ENCODE results near the gene TTLL10.
"Not testable (repeated sequence)": the region's sequence is repeated elsewhere in the genome, so short reads cannot be mapped to it uniquely, and the experiment has no call there.

TTLL10 gene

DNA sequence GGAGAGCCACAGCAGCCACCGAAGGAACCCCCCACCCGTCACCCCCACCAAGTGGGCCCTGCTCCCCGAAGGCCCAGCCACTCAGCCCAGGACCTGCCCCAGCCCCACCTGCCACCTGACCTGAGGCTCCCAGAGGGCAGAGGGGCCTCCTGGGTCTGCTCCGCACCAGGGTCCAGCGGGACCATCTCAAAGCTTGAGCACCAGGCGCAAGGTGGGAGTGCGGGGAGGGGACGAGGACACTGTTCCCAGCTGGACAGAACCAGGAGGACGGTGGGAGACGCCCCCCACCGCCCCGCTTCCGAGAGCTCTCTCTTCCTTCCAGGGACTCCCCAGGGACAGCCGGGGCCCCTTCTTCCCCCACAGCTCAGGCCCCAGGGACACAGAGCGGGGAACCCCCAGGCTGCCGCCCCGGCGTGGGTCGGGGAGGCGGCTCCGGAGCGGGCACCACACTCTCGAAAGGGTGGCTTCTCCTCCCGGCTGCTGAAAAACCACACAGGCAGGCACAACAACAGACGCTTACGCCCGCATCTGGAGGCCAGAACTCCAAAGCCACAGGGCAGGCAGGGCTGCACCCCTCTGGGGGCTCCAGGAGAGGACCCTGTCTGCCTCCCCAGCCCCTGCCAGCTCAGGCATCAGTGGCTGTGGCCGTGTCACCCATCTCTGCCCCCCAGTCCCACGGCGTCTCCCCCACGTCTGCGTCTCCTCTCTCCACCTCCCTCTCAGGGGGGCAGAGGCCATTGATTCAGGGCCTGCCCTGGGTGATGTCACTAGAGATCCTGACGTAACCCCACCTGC is 1.9 kb upstream of the TTLL10 start:
- no peak for DNase-seq

DNA sequence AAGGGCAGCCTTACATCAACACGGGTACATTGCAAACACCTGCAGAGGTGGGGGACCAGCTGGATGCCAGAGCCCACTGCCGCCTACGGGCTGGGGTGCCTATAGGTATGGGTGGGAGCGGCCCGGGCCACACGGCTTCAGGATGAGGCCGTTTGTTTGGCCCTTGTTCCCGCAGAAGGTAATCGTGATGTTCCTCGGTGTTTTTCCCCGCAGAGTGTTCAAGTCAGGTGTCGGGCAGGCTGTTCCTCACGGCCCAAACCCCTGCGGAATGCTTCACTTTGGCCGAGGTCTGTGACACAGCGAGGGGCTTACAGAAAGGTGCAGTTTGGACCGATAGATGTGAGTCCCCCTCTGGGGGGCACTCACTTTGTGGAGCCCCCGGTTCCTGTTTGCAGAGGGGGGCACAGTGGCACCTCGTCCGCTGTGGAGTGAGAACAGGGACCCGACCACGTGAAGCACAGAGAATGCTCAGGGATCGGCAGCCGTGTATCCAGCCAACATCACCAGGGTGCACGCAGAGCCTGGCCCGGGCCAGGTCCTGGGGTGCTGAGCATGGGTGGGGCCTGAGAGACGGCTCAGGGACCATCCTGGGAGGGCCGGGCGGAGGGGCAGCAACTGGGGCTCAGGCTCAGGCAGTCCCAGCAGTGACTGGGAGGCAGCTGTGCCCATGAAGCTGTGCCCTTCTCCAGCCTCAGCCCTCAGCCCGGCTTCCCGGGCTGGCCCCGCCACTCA is 453 bp upstream of the TTLL10 start:
- no peak for DNase-seq

DNA sequence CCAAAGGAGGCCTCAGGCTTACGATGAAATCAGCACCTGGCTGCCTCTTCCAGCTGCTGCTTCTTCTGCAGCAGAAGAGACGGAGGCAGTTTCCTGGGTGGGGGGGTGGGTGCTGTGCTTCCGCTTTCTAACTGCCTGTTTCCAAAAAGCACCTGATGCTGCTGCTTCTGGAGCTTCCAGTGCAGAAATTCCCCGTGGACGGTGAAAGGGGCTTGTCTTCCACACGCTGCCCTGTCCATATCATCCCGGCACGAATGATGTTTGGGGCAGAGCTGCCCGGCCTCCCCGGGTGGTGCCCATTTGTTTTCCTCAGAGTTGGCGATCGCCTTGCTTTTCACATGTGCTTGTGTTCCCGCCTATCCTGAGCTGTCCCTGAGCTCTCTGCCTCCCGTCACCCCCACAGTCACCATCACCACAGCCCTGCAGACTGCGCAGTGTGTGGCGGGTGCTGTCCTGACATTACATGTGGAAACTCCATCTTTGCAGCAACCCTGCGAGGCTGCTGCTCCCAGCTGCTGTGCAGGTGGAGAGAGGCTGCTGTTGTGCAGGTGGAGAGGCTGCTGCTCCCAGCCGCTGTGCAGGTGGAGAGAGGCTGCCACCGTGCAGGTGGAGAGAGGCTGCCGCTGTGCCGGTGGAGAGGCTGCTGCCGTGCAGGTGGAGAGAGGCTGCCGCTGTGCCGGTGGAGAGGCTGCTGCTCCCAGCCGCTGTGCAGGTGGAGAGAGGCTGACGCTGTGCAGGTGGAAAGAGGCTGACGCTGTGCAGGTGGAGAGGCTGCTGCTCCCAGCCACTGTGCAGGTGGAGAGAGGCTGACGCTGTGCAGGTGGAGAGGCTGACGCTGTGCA is 1.8 kb downstream of the TTLL10 start:
- no peak for DNase-seq

DNA sequence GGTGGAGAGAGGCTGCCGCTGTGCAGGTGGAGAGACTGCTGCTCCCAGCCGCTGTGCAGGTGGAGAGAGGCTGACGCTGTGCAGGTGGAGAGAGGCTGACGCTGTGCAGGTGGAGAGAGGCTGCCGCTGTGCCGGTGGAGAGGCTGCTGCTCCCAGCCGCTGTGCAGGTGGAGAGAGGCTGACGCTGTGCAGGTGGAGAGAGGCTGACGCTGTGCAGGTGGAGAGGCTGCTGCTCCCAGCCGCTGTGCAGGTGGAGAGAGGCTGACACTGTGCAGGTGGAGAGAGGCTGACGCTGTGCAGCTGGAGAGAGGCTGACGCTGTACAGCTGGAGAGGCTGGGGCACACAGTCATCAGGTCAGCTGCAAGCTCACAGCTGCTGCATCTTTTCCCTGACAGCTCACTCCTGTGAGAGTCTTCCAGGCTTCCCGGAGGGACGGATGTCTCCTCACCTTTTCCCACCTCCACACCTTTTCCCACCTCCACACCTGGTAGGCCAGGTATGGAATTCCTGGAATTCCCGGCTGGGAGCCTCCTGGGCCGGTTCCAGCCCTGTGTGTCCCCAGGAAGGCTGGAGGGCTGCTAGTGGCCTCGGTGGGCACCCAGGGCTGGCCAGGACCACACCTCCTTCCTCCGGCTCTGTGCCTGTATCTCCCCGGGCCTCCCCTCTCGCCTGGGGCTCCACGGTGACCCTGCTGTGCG is 2.5 kb downstream of the TTLL10 start:
- DNase-seq: not testable (repeated sequence)

DNA sequence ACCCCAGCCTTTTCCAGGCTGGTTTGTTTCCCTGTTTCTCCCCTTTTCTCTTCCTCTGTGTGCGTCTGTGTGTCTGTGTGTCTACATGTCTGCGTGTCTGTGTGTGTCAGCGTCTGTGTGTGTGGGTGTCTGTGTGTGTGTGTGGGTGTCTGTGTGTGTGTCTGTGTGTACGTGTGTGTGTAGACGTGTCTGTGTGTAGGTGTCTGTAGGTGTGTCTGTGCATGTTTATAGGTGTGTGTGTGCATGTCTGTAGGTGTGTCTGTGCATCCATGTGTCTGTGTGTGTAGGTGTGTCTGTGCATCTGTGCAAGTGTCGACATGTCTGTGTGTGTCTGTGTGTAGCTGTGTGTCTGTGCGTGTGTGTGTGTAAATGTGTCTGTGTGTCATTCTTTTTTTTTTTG is 3.3 kb downstream of the TTLL10 start:
- no peak for DNase-seq

DNA sequence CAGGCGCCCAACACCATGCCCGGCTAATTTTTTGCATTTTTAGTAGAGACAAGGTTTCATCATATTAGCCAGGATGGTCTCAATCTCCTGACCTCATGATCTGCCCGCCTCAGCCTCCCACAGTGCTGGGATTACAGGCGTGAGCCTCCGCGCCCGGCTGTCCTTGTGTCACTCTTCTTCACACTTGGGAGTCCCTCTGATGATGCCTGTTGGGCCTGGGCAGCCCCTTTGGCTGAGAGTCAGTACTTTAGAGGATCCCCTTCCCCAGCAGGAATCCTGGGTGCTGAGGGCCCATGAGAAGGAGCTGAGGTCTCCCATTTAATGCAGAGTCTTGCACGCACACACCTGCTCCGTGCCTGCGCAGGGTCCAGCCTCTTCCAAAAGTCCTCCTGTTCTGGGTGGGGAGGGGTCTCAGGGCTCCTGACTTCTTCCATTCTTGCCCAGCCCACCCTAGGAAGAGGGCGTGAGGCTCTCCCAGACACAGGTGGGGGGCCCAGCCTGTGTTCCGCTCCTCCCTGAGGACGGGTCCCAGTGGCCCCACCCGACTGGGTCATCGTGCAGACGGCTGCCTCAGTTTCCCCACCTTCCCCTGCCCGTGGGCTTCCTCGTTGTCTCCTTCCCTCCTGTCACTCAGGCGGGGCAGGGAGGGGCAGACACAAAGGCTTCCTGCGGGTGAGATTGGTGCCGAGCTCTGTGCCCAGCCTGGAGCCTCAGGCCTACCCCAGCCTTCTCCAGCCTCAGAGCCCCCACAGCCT is 3.9 kb downstream of the TTLL10 start:
- DNase-seq: no peak

DNA sequence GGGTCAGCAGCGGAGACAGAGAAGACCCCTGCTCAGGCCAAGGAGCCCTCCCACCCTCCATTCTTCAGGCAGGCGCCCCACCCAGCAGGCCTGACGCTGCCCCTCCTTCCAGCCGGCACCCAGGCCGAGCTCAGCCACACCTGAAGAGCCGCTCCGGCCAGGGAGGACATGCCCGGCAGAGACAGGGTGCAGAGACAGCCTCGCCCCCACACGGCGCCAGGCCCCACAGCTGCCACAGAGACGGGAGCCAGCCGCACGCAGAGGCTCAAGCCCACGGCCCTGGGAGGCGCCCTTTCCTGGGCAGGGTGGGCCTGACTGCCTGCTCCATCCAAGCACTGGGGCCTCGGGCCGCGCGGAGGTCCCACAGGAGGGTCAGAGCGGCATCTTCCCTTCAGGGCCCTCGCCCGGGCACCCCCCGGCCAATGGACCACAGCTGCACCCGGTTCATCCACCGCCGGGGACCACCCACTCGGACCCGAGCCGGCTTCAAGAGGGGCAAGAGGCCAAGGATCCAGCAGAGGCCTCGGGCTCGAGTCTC is 5.2 kb downstream of the TTLL10 start:
- DNase-seq: no peak

DNA sequence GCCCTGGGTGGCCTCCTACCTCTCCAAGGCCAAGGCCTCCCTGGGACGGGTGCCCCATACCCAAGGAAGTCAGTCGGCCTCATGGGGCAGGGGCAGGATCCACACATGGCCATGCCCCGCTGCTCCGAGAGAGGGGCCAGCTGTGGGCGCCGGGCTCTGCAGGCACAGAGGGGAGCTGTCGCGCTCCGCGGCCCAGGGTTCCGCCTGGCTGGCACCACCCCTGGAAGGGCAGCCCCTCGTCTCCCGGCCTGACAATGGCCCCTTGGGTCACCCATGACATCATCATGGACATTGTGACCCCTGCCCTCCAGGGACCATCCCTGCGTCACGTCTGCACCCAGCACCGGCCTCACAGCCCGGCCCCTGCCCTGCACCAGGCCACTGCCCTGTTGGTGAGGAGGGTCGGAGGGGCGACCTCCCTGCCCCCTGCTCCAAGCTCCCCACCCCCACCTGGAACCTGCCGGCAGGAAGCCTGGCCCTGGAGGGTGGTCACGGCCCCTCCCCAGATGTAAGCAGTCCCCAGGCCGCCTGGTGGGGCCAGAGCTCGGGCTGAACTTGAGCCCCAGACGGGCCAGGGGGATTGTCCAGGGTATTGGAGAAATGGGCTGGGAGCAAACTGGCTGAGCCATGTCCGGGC is 5.8 kb downstream of the TTLL10 start:
- no peak for DNase-seq

DNA sequence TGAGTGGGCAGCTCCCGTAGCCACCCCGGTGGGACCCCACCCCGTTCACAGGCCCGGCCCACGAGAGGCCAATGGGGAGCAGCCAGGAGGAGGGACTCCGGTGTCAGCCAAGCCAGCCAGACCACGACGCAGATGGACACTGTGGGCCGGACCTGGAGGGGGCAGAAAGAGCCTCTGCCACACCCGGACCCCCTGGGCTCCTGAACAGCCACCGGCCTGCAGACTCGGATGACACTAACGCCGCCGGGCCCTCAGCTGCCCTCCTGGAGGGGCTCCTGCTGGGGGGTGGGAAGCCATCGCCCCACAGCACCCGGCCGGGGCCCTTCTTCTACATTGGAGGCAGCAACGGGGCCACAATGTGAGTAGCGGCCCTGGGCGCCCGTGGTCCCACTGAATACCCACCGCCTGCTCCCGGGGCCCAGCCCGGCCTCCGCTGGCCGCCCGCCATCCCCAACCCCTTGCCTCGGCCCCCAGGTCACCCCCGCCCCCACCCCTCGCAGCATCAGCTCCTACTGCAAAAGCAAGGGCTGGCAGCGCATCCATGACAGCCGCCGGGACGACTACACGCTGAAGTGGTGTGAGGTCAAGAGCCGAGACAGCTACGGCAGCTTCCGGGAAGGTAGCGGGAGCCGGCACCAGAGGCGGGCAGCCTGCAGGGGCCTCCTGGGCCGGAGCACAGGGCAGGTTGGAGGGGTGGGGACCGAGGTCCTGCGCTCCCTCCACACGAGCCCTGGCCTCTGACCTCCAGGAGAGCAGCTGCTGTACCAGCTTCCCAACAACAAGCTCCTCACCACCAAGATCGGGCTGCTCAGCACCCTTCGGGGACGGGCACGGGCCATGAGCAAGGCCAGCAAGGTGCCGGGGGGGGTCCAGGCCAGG is 6.5 kb downstream of the TTLL10 start:
- no peak for DNase-seq

DNA sequence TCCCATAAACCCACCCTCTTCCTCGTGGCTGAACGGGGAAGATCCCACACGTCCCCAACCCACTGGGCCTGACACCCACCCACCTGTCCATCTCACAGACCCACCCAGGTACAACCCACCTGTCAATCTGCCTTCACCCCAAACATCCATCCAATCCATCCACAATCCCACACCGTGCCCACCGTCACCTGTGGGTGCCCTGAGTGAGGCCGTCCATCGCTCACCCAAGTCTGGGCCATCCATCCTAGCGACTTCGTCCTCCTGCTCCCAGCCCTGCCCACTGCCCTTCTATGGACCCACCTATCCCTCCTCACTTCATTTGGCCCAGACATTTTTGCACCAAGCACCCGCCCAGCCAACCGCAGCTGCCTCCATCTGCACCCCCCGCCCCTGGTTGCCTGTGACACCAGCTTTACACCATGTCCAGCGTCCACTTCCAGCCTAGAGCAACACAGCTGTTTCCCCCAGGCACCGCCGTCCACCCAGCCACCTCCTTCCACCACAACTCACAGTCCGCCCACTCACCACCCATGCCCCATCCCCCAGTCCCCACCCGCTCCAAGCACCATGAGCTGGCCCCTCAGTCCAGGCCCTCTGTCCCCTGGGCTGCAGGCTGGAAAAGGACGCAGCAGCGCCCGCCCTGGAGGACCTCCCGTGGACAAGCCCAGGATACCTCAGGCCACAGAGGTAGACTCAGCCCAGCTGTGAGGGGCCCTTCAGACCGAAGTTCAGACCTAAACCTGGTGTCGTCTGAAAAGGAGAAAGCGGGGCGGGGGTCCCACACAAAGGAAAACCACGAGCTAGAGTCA is 7.7 kb downstream of the TTLL10 start:
- no peak for DNase-seq

DNA sequence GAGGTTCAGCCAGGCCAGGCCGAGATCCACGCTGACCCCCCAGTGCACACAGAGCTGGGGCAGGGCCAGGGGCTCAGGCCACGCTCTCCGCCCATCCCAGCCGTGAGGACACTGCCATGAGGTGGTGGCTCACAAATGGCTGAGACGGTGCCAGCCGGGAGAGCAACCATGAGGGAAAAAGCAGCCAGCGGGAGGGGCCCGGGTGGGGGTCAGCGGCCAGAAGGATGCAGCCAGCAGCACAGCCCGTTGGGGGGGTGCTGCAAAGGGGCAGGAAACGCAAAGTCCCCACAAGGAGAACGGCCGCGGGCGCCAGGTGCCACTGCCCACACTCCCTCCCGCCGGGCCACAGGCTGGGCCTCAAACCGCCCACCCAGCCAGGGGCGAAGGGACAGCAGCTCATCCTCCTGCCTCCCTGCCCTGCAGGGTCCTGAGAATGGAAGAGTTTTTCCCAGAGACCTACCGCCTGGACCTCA is 8.3 kb downstream of the TTLL10 start:
- DNase-seq: no peak

DNA sequence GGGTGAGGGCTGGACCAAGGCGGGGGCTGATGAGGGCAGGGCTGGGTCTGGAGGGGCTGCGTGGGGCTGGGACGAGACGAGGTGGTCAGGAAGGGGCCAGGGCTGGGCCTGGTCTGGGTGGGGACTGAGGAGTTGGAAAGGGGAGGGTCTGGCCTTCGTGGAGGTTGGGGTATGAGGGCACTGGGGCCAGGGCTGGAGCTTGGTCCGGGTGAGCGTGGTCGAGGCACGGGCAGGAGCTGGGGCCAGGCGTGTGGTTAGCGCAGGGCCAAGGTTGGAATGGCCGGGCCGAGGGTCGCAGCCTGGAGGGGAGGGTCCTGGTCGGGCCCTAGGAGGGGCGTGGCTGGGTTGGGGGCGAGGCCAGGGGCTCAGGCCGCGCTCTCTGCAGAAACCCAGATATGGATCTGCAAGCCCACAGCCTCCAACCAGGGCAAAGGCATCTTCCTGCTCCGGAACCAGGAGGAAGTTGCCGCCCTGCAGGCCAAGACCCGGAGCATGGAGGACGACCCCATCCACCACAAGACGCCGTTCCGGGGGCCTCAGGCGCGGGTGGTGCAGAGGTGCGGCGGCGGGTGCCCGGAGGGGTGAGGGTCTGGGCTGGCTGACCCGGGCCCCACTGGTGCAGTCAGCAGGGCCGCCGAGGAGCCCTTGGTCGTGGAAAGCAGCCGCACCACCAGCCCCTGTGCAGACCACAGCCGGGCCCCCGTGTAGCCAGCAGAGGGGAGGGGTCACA is 9.0 kb downstream of the TTLL10 start:
- DNase-seq: no peak

DNA sequence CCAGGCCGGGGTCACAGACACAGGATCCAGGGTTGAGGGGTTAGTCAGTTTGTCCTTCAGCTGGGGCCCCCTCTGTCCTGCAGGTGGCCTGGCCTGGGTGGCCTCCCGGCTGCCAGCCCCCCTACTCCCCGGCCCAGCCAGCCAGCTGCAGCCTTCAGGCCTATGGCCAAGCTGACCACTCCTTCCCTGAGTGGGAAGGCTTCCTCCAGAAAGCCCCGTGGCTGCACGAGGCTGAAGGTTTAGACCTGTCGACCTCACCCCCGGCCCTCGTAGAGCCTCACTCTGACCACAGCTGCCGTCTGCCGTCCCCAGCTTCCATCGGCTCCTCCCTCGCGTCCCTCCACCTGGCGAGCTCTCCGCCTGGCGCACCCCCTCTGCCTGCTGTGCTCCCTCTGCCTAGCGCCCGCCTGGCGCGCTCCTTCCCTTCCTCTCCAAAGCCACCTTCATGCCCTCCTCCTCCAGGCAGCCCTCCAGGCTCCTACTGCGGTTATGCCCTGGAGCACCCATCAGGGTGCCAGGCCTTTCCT is 9.6 kb downstream of the TTLL10 start:
- DNase-seq: no peak

DNA sequence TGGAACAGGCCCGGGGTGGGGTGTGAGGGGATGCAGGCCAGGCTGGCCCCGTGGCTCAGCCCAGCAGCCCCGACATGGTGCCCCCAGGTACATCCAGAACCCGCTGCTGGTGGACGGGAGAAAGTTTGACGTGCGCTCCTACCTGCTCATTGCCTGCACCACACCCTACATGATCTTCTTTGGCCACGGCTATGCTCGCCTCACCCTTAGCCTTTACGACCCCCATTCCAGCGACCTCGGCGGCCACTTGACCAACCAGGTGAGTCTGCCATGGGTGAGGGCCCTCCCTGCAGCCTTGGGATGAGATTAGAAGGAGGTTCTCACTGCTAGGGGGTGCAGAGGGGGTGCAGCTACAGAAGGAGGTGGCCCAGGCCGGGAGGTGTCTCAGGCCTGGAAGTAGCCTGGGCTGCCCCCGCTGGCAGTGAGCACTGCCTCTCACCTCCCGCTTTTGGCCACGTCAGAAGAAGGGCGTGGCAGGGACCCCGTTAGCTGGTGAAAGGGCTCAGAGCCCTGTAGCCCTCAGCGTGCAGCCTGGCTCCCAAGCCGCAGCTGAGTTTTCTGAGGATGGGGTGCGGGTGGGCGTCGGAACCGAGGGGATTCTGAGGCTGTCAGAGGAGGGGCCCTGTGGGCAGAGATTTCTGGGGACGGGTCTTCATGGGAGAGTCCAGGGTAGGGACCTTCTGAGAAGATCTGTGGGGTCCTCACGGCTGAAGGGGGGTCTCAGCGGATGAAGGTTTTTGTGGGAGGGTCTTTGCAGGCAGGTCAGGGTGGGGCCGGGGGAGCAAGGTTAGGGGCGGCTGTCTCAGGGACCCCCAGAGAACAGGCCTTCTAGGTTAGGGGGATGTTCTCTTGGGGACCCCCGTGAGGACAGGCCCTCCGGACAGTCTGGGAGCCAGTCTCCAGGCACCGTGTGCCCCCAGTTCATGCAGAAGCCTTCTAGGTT is 10.4 kb downstream of the TTLL10 start:
- no peak for DNase-seq

DNA sequence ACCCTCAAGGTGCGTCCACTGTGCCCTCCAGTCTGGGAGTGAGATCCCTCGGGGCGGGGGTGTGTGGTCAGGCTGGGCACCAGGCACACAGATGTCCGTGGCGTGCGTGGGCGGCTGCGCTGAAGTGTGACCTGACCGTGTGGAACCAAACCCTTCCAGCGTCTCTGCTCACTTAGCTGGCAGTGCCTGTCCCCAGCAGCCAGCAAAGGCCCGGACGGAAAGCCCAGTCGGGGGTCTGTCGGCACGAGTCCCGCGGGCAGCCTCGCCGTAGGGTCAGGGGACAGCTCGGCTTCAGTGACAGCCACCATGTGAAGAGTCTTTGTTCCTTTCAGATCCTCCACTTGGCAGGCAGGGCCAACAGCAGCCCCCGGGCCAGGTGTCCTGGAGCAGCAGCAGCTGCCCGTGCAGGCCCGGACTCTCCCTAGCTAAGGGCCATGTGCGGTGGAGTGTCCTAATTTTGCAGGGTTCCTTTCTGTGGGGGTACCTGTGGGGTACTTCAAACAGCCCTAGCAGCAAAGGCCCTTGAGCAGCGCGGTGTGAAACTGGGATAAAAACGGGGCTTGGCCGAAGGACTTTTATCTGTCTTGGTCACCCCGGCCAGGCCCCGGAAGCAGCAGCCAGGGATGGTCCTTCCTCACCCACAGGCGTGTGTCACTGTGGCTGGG is 11.6 kb downstream of the TTLL10 start:
- no peak for DNase-seq

DNA sequence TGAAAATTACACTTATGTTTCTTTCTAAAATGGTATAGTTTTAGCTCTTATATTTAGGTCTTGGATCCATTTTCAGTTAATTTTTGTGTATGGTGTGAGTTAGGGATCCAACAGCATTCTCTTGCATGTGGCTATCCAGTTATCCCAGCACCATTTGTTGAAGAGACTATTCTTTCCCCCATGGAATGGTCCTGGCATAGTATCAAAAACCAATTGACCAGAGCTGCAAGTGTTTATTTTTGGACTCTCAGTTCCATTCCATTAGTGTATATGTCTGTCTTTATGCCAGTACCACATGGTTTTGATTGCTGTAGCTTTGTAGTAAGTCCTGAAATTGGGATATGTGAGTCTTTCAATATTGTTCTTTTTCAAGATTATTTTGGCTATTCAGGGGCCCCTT is 14.3 kb downstream of the TTLL10 start:
- DNase-seq: no peak

DNA sequence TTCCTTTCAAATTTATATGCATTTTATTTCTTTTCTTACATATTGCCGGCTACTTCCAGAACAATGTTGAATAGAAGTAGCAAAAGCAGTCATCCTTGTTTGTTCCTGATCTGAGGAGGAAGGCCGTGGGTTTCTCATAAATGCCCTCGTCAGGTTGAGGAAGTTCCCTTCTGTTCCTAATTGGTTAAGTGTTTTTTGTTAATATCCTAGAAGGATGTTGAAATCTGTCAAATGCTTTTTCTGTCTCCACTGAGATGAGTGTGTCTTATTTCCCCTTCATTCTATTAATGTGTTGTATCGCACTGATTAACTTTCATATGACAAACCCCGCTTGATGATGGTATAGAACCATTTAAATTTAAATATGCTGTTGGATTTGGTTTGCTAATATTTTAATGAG is 15.4 kb downstream of the TTLL10 start:
- no peak for DNase-seq

Data from NCI-H82 (cell line).